Peyer's patch (tissue), 4 donors: ENCODE data around the gene P2RY14.

Experiments
- POLR2A ChIP-seq, 2 donors: fragments of 450-650 bp; IDR thresholded peaks; one replicate each; pipeline ENCODE4 v1.5.1; 2017; ENCODE audit warnings: antibody characterized with exemption in 2 of 2, mild to moderate bottlenecking in 2 of 2, moderate library complexity in 2 of 2
- TF ChIP-seq, protein P1 (sequence below), 6 experiments: fragments of 450-650 bp in 4 of 6; fragments of 200-600 bp in 2 of 6; sonication (generic) in 1 of 6; IDR thresholded peaks; one replicate each; pipeline ENCODE4 v1.5.1; 2017 to 2019; ENCODE audit warnings: antibody characterized with exemption in 6 of 6, mild to moderate bottlenecking in 3 of 6, moderate library complexity in 1 of 6

- TF ChIP-seq, protein P1, sequence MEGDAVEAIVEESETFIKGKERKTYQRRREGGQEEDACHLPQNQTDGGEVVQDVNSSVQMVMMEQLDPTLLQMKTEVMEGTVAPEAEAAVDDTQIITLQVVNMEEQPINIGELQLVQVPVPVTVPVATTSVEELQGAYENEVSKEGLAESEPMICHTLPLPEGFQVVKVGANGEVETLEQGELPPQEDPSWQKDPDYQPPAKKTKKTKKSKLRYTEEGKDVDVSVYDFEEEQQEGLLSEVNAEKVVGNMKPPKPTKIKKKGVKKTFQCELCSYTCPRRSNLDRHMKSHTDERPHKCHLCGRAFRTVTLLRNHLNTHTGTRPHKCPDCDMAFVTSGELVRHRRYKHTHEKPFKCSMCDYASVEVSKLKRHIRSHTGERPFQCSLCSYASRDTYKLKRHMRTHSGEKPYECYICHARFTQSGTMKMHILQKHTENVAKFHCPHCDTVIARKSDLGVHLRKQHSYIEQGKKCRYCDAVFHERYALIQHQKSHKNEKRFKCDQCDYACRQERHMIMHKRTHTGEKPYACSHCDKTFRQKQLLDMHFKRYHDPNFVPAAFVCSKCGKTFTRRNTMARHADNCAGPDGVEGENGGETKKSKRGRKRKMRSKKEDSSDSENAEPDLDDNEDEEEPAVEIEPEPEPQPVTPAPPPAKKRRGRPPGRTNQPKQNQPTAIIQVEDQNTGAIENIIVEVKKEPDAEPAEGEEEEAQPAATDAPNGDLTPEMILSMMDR (IDR thresholded peaks at IDR 0.05) = no peak
- no peak for TF ChIP-seq POLR2A (IDR thresholded peaks at IDR 0.05)
Measured at GRCh38 chr3:151262871-151263525, 15.3 kb downstream of the P2RY14 start.
